ENCODE data around the gene SLC6A8. TPM values are rescaled to one million over a fixed set of nuclear protein-coding genes. Genes with fewer than 3 reads are reported as not detected.
A peak's percentile ranks its signal among the peaks of the same experiment; 100 is the strongest.

The SLC6A8 gene
- polyA plus RNA-seq, 1 donor: 139 TPM

DNA sequence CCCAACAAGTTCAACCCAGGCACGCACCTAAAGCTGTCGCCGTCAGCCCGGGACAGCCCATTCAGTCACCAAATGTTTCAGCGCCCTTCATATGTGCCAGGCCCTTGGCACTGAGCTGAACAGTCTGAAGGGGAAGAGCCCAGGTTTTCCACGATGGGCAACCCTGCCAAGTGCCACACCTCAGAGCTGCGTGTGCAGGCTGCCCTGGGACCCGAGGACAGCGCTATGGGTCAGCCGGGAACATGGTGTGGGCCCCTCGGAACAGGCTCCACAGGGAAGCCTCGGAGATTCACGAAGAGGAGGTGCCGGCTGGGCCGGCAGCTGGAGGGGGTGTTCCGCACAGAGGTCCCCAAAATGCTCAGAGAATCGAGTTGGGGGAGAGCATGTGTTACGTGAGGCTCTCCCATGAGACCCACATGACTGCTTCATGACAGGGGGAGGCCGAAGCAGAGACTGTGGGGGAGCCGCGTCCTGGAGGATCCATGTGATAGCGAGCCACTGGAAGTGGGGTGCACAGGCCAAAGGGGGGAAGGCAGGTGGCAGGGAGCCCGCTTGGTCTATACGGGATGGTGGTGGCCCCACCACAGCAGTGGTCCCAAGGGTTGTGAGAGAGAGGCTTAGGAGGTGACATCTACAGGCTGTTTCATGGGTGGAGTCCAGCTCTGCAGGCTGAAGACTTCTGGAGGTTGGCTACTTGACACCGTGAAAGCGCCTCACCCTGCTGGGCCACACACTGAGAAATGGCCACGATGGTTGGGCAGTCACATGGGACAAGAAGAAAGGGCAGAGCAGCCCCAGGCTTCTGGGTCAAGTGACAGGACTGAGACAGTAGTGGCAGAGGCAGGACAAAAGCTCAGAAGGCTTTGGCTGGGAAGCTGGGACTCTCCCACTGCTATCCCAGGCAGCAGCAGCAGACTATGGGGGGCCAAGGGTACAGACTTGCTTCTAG, 22.3 kb downstream of the SLC6A8 start:
- Histone ChIP-seq H3K4me3 (ENCODE audit: low read length) (no peak overlapping the region), H3K9me3 (ENCODE audit: control insufficient read depth, low read depth, low read length) (no peaks in the 10 kb centered on the region), H3K36me3 (ENCODE audit: control insufficient read depth, insufficient read depth, low read length) (peaks cover 41% of the 10 kb centered on the region), H3K27me3 (ENCODE audit: control insufficient read depth, insufficient read depth, low read length) (no peaks in the 10 kb centered on the region), H3K4me1 (ENCODE audit: control insufficient read depth, insufficient read depth, low read length) (peaks cover 10% of the 10 kb centered on the region), H3K27ac (ENCODE audit: low read length) (no peak overlapping the region)
- no CpG with 5 or more reads among the region's 27 CpGs for WGBS (ENCODE audit: insufficient coverage, low lambda C conversion rate)
- DNase-seq: no peak

DNA sequence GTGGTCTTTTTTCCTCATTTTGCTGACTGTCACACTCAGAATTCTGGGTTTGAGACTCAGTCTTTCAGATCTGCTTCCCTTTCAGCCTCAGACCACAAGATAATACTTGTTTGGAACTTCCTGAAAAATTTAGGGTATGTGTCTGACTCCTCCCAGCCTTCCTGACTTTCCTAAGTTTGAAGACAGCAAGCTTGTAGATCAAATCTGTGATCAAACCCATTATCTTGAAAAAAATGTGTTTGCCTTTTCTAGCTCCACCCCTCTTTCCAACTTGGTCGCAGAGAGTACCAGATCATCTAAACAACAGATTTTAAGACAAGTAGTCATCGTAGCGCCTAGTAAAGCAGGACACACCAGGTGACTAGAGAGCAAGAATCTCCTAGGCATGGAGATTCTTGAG, 26.5 kb downstream of the SLC6A8 start:
- DNase-seq: no peak
- no peaks in the 10 kb centered on the region for H3K27me3 ChIP-seq (ENCODE audit: control insufficient read depth, insufficient read depth, low read length)
- H3K9me3 ChIP-seq (ENCODE audit: control insufficient read depth, low read depth, low read length): no peaks in the 10 kb centered on the region
- peaks cover 59% of the 10 kb centered on the region for H3K36me3 ChIP-seq (ENCODE audit: control insufficient read depth, insufficient read depth, low read length)
- H3K4me1 ChIP-seq (ENCODE audit: control insufficient read depth, insufficient read depth, low read length): peaks cover 1% of the 10 kb centered on the region
- no peak overlapping the region for H3K4me3 ChIP-seq (ENCODE audit: low read length)
- no CpG with 5 or more reads among the region's 3 CpGs for WGBS (ENCODE audit: insufficient coverage, low lambda C conversion rate)
- no peak overlapping the region for H3K27ac ChIP-seq (ENCODE audit: low read length)

DNA sequence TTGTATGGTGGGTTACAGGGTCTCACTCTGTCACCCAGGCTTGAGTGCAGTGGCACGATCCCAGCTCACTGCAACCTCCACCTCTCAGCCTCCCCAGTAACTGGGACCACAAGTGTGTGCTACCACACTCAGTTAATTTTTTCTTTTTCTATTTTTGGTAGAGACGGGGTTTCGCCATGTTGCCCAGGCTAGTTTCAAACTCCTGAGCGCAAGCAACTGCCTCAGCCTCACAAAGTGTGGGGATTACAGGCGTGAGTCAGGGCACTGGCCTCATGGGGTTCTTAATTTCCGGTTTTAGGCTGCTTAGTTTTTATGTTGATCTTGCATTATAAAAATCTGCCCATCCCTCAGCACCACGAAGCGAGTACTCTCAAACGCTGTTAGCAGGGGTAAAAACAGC, 29.7 kb downstream of the SLC6A8 start:
- WGBS (ENCODE audit: insufficient coverage, low lambda C conversion rate): no CpG with 5 or more reads among the region's 9 CpGs
- Histone ChIP-seq H3K27ac (ENCODE audit: low read length) (no peak overlapping the region), H3K36me3 (ENCODE audit: control insufficient read depth, insufficient read depth, low read length) (peaks cover 64% of the 10 kb centered on the region), H3K4me3 (ENCODE audit: low read length) (no peak overlapping the region), H3K9me3 (ENCODE audit: control insufficient read depth, low read depth, low read length) (no peaks in the 10 kb centered on the region), H3K4me1 (ENCODE audit: control insufficient read depth, insufficient read depth, low read length) (peaks cover 5% of the 10 kb centered on the region), H3K27me3 (ENCODE audit: control insufficient read depth, insufficient read depth, low read length) (no peaks in the 10 kb centered on the region)
- DNase-seq: no peak

DNA sequence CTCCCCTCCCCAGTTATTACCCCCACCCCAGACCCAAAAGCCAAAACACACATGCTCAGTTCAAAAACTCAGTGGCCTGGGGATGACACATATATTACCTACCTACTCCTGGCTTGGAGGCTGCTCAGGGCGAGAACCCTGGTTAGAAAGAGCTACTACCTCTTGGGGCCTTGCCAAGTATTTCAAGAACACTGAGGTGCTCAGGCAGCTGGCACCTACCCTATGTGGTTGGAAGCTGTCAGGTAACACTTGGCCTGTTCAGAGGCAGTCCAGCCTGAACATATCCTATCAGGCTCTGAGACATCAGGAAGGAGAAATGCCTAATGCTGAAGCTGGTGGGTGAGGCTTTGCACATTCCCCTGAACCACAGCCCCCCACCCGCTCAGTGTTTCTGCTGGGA, 31.5 kb downstream of the SLC6A8 start:
- Histone ChIP-seq H3K36me3 (ENCODE audit: control insufficient read depth, insufficient read depth, low read length) (peaks cover 56% of the 10 kb centered on the region), H3K4me3 (ENCODE audit: low read length) (no peak overlapping the region), H3K4me1 (ENCODE audit: control insufficient read depth, insufficient read depth, low read length) (peaks cover 9% of the 10 kb centered on the region), H3K9me3 (ENCODE audit: control insufficient read depth, low read depth, low read length) (no peaks in the 10 kb centered on the region), H3K27me3 (ENCODE audit: control insufficient read depth, insufficient read depth, low read length) (no peaks in the 10 kb centered on the region), H3K27ac (ENCODE audit: low read length) (no peak overlapping the region)
- no CpG with 5 or more reads among the region's 2 CpGs for WGBS (ENCODE audit: insufficient coverage, low lambda C conversion rate)
- DNase-seq: no peak

DNA sequence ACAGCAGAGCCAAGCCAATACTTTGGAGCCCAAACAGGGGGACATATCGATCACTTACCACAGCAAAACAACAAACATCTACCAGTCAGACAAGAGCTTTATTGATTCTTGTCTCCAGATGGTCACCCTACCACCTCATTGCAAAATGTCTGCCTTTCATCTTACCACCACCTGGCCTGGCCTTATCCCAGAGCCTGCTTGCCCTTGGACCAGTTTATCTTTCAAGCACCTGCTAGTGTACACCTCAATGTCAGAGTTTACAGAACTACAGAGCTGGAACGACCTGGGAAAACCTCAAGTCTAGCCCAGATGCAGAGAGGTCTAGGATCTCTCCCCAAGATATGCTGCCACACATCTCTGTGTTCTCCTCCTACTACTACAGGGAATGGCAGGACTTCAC, 32.0 kb downstream of the SLC6A8 start:
- no peak overlapping the region for H3K4me3 ChIP-seq (ENCODE audit: low read length)
- H3K27ac ChIP-seq (ENCODE audit: low read length): no peak overlapping the region
- peaks cover 9% of the 10 kb centered on the region for H3K4me1 ChIP-seq (ENCODE audit: control insufficient read depth, insufficient read depth, low read length)
- H3K9me3 ChIP-seq (ENCODE audit: control insufficient read depth, low read depth, low read length): no peaks in the 10 kb centered on the region
- no CpG with 5 or more reads among the region's 2 CpGs for WGBS (ENCODE audit: insufficient coverage, low lambda C conversion rate)
- DNase-seq: no peak
- H3K27me3 ChIP-seq (ENCODE audit: control insufficient read depth, insufficient read depth, low read length): no peaks in the 10 kb centered on the region
- H3K36me3 ChIP-seq (ENCODE audit: control insufficient read depth, insufficient read depth, low read length): peaks cover 52% of the 10 kb centered on the region

DNA sequence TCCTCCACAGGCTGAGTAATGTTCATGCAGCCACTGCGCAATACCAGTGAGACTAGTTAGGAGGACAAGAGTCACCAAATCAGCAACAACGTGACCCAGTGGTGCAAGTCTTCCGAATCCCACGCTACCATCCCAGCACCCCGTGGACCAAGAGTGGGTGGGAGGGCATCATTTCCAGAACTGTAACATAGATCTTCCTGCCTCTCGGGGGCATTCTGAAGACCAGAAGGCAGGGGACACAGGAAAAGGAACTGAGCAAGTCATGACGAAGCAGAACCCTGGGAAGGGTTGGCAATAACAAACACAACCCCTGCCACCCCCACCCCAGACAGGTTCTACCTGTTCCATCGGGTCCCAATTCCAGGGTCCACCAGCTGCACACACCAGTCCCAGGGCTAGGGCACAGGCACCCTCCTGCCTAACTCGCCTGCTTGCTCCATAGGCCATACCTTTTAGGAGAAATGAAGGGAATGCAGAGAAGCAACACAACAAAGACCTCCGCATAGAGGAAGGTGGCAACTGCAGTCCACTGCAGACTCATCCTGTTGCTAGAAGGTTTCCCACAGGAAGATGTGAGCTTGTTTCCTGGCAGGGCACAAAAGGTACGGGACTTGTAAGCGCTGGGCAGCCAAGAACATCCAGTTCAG, 35.1 kb downstream of the SLC6A8 start:
- no CpG with 5 or more reads among the region's 12 CpGs for WGBS (ENCODE audit: insufficient coverage, low lambda C conversion rate)

DNA sequence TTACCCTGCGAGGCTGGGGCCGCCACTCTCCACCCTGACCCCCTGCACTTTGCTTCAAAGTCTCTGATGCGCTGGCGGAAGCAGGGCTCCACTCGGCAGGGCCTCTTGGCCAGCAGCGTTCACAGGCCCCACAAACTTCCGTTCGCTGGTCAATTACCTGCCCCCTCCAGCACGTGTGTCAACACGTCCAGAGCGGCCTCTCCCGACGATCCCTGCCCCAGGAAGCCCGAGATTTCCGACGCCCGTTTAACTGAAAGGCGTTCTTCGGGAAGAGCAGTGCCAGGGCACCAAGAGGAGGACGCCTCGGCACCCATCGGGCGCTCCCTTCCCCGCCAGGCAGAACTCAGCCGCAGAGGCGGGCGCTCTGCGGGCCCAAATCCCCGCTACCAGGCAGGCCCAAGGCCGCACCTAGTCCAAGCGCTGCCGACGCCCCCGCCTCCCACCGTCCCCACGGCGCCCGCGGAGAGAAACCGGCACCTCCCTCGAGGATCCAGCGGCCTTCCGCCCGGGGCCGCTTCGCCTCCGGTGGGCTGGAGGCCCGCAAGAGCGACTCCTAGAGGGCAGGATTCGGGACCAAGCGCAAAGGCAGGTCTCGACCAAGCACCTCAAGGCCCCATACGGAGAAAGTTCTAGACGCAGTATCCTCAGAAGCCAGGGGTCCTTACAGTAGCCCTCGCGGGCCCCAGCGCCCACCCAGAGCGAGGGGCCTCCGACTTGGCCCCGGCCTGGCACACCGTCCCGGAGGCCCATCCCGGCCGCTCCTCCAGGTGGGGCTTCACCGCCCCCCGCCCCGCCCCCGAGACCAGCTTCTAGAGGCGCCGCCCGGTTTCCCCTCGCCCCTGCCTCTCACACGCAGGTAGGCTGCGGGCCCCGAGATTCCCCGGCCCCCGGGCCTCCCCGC, 35.9 kb downstream of the SLC6A8 start:
- no CpG with 5 or more reads among the region's 78 CpGs for WGBS (ENCODE audit: insufficient coverage, low lambda C conversion rate)
- DNase-seq: peak; percentile 33 to 77
- Histone ChIP-seq H3K27ac (ENCODE audit: low read length) (peak overlapping the region; percentile 94), H3K9me3 (ENCODE audit: control insufficient read depth, low read depth, low read length) (peaks cover 7% of the 10 kb centered on the region), H3K4me1 (ENCODE audit: control insufficient read depth, insufficient read depth, low read length) (peaks cover 36% of the 10 kb centered on the region), H3K36me3 (ENCODE audit: control insufficient read depth, insufficient read depth, low read length) (peaks cover 28% of the 10 kb centered on the region), H3K27me3 (ENCODE audit: control insufficient read depth, insufficient read depth, low read length) (no peaks in the 10 kb centered on the region), H3K4me3 (ENCODE audit: low read length) (peak overlapping the region; percentile 73)

More for the DNA sequence above, 35.1 kb downstream of the SLC6A8 start:
- Histone ChIP-seq H3K4me1 (ENCODE audit: control insufficient read depth, insufficient read depth, low read length) (peaks cover 32% of the 10 kb centered on the region), H3K27me3 (ENCODE audit: control insufficient read depth, insufficient read depth, low read length) (no peaks in the 10 kb centered on the region), H3K27ac (ENCODE audit: low read length) (peak overlapping the region; percentile 94), H3K36me3 (ENCODE audit: control insufficient read depth, insufficient read depth, low read length) (peaks cover 31% of the 10 kb centered on the region), H3K4me3 (ENCODE audit: low read length) (peak overlapping the region; percentile 73), H3K9me3 (ENCODE audit: control insufficient read depth, low read depth, low read length) (peaks cover 7% of the 10 kb centered on the region)
- peak in 1 of 2 donors; percentile 51 for DNase-seq

DNA sequence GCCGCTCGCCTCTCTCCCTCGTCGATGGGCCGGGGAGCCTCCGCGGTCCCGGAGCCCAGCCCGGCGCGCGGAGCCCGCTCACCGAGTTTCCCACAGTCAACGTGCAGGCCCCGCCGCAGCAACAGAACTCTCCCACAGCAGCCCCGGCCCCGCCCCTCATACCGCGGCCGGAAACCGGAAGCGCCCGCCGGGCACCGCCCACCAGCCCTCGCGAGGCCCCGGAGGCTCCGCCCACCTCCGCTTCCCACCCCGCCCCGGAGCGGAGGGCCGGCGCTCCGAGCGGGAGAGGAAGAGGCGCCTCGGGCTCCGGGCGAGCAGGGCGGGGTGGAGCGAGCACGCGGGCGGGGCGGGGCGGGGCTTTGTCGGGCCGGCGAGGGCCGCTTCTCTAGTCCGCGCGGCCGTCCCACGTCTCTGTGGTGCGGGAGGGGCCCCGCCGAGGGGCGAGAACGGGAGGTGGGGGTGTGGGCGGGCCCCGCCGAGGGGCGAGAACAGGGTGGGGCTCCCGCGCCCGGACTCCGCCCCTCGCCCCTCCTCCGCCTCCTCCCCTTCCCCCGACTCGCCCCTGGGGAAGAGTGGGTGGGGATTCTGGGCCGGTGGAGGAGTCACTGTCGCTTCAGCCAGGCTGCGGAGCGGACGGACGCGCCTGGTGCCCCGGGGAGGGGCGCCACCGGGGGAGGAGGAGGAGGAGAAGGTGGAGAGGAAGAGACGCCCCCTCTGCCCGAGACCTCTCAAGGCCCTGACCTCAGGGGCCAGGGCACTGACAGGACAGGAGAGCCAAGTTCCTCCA, 36.7 kb downstream of the SLC6A8 start, which contains the start of the genes ABCD1 and BCAP31:
Gene ABCD1, plus strand, starts transcription at position 605 of the 787 bp plus-strand sequence. CDS start 411 bp downstream, outside the sequence.
Gene BCAP31, minus strand, starts transcription at position 136 of the 787 bp plus-strand sequence. CDS start 1,143 bp downstream, outside the sequence.
- peak; percentile 84 to 90 for DNase-seq
- WGBS (ENCODE audit: insufficient coverage, low lambda C conversion rate): no CpG with 5 or more reads among the region's 88 CpGs
- Histone ChIP-seq H3K27ac (ENCODE audit: low read length) (peak within 1 kb of the TSS; percentile 94), H3K4me3 (ENCODE audit: low read length) (peak within 1 kb of the TSS; percentile 73), H3K27me3 (ENCODE audit: control insufficient read depth, insufficient read depth, low read length) (no peaks in the 10 kb centered on the region), H3K36me3 (ENCODE audit: control insufficient read depth, insufficient read depth, low read length) (peaks cover 23% of the 10 kb centered on the region), H3K9me3 (ENCODE audit: control insufficient read depth, low read depth, low read length) (peaks cover 7% of the 10 kb centered on the region), H3K4me1 (ENCODE audit: control insufficient read depth, insufficient read depth, low read length) (peaks cover 36% of the 10 kb centered on the region)

DNA sequence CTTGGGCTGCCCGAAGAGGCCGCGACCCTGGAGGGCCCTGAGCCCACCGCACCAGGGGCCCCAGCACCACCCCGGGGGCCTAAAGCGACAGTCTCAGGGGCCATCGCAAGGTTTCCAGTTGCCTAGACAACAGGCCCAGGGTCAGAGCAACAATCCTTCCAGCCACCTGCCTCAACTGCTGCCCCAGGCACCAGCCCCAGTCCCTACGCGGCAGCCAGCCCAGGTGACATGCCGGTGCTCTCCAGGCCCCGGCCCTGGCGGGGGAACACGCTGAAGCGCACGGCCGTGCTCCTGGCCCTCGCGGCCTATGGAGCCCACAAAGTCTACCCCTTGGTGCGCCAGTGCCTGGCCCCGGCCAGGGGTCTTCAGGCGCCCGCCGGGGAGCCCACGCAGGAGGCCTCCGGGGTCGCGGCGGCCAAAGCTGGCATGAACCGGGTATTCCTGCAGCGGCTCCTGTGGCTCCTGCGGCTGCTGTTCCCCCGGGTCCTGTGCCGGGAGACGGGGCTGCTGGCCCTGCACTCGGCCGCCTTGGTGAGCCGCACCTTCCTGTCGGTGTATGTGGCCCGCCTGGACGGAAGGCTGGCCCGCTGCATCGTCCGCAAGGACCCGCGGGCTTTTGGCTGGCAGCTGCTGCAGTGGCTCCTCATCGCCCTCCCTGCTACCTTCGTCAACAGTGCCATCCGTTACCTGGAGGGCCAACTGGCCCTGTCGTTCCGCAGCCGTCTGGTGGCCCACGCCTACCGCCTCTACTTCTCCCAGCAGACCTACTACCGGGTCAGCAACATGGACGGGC, 37.5 kb downstream of the SLC6A8 start:
- Histone ChIP-seq H3K4me1 (ENCODE audit: control insufficient read depth, insufficient read depth, low read length) (peaks cover 36% of the 10 kb centered on the region), H3K27ac (ENCODE audit: low read length) (peak overlapping the region; percentile 90), H3K27me3 (ENCODE audit: control insufficient read depth, insufficient read depth, low read length) (no peaks in the 10 kb centered on the region), H3K4me3 (ENCODE audit: low read length) (peak overlapping the region; percentile 65), H3K9me3 (ENCODE audit: control insufficient read depth, low read depth, low read length) (peaks cover 7% of the 10 kb centered on the region), H3K36me3 (ENCODE audit: control insufficient read depth, insufficient read depth, low read length) (peaks cover 18% of the 10 kb centered on the region)
- no CpG with 5 or more reads among the region's 55 CpGs for WGBS (ENCODE audit: insufficient coverage, low lambda C conversion rate)
- DNase-seq: no peak
